Measurements from ENCODE around the gene SCNN1A.

The SCNN1A gene

GRCh38 chr12:6330999-6331714, 44.2 kb downstream of the SCNN1A start:
- no peak for DNase-seq

GRCh38 chr12:6330192-6330591, 45.2 kb downstream of the SCNN1A start:
- DNase-seq = no peak

DNA sequence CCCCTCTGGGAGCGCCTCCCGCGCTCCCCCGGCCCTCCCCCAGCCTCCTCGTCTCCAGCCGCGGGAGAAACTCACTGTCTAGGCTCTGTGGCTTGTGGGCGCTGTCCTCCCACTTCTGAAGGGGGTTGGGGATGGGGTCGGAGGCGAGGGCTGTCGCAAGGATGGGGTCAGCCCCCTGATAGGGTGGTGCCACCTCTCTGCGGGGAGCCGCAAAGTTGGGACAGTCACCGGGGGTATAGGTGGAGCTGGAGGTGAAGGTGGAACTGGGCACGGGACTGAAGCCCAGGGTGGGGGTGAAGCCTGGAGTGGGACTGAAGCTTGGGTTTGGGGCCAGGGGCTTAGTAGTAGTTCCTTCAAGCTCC, 45.7 kb downstream of the SCNN1A start:
- DNase-seq = no peak

DNA sequence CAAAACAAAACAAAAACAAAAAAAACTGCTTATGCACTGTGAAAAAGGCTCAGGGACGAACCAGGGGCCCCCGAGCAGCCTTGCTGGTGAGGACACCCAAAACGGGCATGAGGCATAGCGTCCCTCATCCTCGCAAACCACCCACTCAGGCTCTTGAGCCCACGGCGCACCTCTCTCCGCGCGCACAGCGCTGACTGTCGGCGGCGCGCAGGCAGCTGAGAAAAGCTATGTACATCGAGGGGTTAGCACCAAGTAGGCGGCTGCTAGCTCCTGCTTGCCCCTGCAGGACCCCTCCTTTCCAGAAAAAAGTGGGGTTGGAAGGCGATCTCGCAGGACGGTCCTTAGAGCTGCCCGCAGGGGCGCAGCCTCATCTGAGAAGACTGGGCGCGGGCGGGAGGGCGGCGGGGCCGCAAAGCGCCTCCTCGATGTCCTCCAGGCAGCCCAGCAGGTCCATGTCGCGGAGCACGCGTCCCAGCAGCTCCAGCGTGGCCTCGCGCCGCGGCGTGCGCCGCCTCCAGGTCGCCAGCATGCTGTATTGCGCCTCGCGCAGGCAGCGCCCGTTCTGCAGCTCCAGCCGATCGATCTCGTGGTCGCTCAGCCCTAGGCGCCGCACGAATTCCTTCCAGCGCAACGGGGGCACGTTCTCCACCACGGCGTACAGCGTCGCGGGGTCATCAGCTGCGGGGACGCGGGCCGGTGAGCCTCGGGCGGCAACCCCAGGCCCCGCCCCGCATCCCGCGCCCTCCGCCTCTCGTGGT, 46.2 kb downstream of the SCNN1A start:
- DNase-seq = no peak

- no peak for DNase-seq
These were observed 47.2 kb downstream of the SCNN1A start for GRCh38 chr12:6328045-6328779.

GRCh38 chr12:6327229-6328041, 47.9 kb downstream of the SCNN1A start:
- DNase-seq = no peak

DNA sequence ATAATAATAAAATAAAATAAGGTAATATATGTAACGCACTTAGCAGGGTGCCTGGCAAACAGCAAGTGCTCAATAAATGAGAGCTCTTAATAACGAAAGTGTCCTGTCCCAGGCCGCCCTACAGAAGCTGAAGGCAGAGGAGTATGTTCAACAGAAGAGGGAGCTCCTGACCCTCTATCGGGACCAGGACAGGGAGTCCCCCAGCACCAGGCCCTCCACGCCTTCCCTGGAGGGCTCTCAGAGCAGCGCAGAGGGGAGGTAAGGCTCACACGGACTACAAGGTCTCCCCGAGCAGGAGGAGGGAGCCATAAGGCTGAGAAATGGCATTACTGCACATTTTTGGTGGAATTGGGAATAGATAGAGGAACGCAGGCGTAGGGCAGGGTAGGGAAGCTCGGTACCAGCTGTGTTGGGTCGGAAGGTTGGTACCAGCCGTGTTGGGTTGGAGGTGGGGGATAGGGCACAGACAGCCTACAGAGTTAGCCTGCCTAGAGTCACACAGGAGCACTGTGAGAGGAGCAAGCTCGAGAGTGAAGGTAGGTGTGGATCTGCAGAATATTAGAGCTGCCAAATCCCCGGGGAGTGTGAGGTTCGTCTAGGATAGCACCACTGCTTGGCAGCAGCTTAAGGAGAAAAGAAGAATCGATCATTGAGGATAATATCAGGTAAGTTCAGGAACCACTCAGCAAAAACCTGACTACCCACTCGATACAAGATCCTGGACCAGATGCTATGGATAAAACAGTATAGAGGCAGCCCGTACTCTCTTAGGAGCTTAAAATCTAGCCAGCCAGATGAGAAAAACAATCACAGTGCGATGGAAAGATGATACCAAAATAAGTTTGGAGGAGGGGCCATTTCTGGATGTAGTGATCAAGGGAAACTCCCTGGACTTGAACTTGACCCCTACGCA, 48.8 kb downstream of the SCNN1A start:
- no peak for DNase-seq

DNA sequence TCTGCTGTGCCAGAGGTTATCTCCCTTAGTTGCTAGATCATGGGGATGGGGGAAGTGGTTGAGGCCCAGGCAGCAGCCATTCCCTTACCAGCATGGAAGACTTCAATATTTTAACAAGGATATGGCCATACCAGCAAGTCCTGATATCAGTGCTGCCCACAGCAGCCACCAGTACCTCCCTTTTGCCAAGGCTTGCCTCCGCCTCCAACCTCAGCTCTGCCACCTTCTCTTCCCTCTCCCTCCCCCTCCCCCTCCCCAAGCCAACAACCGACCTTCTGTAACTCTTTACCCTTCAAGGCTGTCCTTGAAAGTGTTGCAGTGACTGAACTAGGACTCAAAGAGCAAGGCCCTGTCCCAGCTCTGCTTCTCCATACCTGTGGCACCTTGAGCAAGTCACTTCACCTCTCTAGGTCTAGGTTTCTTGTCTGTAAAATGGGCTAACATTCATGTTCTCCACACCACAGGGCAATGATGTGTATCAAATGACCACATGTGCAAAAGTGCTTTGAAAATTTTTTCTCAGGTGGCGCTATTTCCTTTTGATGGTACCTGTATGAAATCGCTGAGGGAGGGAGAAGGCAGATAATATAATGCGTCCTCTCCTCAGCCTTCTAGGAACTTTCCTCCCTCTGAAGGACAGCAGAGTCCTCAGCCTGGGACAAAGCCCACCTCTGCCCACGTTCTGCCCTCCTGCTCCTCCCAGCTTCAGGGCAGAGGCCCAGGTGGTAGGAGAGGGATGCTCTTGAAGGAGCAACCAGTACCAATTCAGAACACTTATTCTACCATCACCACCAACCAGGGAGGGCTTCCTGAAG, 50.2 kb downstream of the SCNN1A start:
- no peak for DNase-seq

DNA sequence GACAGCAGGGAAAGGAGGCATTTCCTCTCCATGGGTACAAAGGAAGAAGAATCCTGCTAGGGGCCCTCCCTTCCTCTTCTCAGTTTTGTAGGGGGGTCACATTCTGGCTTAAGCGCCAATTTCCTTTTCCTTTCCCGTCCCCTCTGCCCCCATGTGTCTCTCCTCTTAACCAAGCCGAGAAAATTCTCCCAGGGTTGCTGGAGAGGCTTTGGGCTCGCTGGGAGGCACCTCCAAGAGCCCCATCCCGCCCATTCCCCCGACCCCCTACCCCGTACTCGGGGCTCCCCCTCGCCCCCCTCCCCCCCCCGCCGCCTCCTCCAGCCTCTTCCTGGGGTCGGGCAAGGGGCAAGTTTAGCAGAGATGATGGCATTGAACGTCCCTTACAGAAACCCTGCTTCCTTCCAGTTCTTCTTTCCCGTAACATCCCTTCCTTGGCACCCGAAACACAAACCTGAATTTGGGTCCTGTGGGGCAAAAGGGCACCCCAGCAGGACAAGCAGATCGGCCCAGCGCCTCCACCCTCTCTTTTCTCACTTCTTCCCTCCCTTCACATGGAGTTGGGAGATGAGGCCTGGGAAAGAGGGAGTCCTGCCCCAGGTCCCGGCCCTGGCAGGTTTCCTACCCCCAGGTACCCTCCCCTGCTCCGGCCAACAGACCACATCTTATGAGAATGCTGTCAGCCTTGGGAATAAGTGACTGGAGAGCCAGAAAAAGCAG, 51.2 kb downstream of the SCNN1A start:
- DNase-seq = no peak

DNA sequence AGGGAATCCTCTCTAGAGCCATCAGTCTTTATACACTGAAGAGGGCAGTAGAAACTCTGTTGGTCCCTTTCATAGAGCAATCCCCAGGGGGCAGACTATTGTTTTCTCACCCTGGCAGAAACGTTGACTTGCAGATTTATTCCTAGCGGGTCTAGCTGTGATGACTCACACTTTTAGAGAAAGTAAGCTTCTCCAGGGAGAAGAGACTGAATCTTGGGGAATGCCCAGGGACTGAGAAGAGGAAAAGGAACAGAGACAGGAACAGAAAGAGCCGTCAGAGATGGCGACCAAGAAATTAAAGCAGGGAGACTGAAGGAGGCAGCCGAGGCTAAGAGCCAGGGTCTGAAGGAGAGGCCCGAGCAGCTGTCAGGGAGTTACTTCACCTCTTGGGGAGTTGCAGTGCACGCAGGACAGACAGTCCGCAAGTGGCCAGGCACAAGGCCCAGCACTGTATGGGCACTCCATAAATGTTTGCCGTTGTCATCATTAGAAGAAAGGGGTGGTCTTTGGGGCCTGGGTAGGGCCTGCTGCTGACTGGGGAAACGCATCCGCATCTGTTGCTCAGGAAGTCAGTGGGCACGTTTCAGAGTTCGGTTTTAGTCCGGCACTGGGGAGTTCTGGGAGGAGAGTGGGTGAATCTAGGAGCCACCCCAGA, 51.9 kb downstream of the SCNN1A start:
- peak; percentile 26 for DNase-seq

GRCh38 chr12:6322969-6323339, 52.4 kb downstream of the SCNN1A start:
- no peak for DNase-seq

GRCh38 chr12:6322352-6322751, 53.0 kb downstream of the SCNN1A start:
- no peak for DNase-seq

DNA sequence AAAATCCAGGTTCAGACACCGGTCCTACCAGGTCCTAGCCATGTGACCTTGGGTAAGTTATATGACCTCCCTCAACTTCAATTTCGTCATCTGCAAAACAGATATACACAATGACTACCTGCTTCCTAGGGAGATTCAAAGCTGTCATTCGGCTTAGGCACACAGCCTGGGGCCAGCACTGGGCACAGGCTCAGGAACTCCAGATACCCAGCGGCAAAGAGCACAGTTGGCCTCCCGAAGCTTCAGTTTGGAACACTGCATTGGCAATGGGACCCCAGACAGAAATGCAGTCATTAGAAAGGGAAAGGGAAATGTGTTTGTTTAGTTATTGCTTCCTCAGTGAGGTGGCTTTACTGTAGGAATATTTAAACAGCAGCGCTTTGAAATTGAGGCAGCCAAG, 53.5 kb downstream of the SCNN1A start:
- DNase-seq = no peak

GRCh38 chr12:6319446-6319845, 55.9 kb downstream of the SCNN1A start:
- no peak for DNase-seq

DNA sequence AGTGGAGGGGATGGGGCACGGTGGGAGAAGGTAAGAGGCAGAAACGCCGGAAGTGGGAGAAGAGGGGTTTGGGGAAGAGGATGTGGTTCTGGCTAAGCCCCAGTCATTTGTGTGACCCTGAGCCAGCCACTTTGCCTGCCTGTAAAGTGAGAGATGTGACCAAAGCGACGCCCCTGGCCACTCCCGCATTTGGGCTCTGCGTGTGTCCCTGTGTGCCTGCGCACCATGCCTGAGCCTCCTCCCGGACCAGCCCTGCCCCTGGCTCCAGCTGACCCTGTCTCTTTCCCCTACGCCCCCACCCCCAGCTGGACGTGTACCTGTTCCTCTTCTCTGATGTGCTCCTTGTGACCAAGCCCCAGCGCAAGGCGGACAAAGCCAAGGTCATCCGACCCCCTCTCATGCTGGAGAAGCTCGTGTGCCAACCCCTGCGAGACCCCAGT, 56.9 kb downstream of the SCNN1A start:
- no peak for DNase-seq

DNA sequence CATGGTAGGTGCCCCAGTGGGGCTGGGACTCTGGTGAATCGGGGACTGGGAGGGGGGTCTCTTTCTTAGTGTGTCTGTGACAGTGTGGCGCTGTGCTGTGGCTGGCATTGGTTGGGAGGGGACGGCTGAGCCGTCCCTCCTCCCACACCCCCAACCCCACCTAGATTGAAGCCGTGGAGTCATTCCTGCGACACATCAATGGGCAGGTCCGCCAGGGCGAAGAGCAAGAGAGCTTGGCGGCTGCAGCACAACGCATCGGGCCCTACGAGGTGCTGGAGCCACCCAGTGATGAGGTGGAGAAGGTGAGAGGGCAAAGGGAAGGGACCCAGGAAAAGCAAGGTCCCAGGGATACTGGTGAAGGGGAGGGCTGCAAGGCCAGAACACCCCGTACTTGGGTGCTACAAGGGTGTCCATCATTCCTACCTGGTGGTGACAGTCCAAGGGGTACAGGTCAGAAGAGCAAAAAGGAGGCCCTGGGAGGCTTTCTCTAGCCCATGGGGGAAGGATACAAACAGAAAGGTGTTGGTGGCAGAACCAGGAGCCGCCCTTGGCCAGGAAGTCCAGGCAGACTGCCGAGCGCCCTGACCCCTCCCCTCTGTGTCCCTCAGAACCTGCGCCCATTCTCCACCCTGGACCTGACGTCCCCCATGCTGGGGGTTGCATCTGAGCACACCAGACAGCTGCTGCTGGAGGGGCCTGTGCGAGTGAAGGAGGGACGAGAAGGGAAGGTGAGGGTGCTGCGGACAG, 57.5 kb downstream of the SCNN1A start:
- DNase-seq = no peak

- no peak for DNase-seq
These were observed 58.3 kb downstream of the SCNN1A start for GRCh38 chr12:6316921-6317692.
